KMS-11 (cell line): ENCODE data around the gene PUM2.

Experiments
- H2AFZ ChIP-seq: fragments of 200-600 bp; sonication (generic); 2 replicates; pipeline ENCODE4 v1.6.1; 2016; ENCODE audit warnings: antibody characterized with exemption, mixed run types, low read depth
- H3K27ac ChIP-seq: fragments of 200-600 bp; sonication (generic); 2 replicates; pipeline ENCODE4 v1.6.1; 2016; ENCODE audit warnings: mild to moderate bottlenecking, mixed run types
- H3K27me3 ChIP-seq: fragments of 200-600 bp; sonication (generic); 2 replicates; pipeline ENCODE4 v1.6.1; 2017; ENCODE audit warnings: mild to moderate bottlenecking, low read depth, mixed run types, moderate library complexity; ENCODE audit not compliant: insufficient read depth
- H3K36me3 ChIP-seq: fragments of 200-600 bp; sonication (generic); 2 replicates; pipeline ENCODE4 v1.6.1; 2017; ENCODE audit warnings: mild to moderate bottlenecking, mixed run types; ENCODE audit not compliant: insufficient read depth
- H3K4me1 ChIP-seq: fragments of 200-600 bp; sonication (generic); 2 replicates; pipeline ENCODE4 v1.6.1; 2016; ENCODE audit warnings: mild to moderate bottlenecking, low read depth, mixed run types; ENCODE audit not compliant: poor library complexity, severe bottlenecking
- H3K4me2 ChIP-seq: fragments of 200-600 bp; sonication (generic); 2 replicates; pipeline ENCODE4 v1.7.0; 2016; ENCODE audit warnings: mild to moderate bottlenecking, mixed run types
- H3K4me3 ChIP-seq: fragments of 200-600 bp; sonication (generic); IDR thresholded peaks from 2 replicates; pipeline ENCODE4 v1.6.1; 2017; ENCODE audit warnings: low read depth, low read length, mixed read lengths; ENCODE audit not compliant: insufficient read depth
- H3K79me2 ChIP-seq: fragments of 200-600 bp; sonication (generic); 2 replicates; pipeline ENCODE4 v1.6.1; 2016; ENCODE audit warnings: low read depth, mixed run types; ENCODE audit not compliant: insufficient read depth
- H3K9ac ChIP-seq: fragments of 200-600 bp; sonication (generic); 2 replicates; pipeline ENCODE4 v1.6.1; 2016; ENCODE audit warnings: mild to moderate bottlenecking, mixed run types
- H4K20me1 ChIP-seq: fragments of 200-600 bp; sonication (generic); 2 replicates; pipeline ENCODE4 v1.6.1; 2016; ENCODE audit warnings: mild to moderate bottlenecking, mixed run types; ENCODE audit not compliant: insufficient read depth
- CTCF ChIP-seq: fragments of 200-600 bp; sonication (generic); conservative IDR thresholded peaks from 2 replicates; pipeline ENCODE4 v1.6.1; 2017; ENCODE audit warnings: low read depth, mild to moderate bottlenecking, antibody characterized with exemption, low read length, moderate library complexity, mixed read lengths

PUM2 gene

GRCh38 chr2:20203521-20204225 lies 147.0 kb downstream of the PUM2 start:
- H3K79me2 ChIP-seq = no peaks in the 10 kb centered on the region
- no peaks in the 10 kb centered on the region for H3K36me3 ChIP-seq
- no peak overlapping the region for H3K27ac ChIP-seq

GRCh38 chr2:20203072-20203471 lies 147.6 kb downstream of the PUM2 start:
- Histone ChIP-seq H3K4me2 (no peak overlapping the region), H3K27me3 (no peaks in the 10 kb centered on the region), H3K4me1 (peaks cover 22% of the 10 kb centered on the region), H3K36me3 (no peaks in the 10 kb centered on the region), H3K4me3 (no peak overlapping the region), H4K20me1 (no peaks in the 10 kb centered on the region), H3K9ac (no peak overlapping the region), H3K79me2 (no peaks in the 10 kb centered on the region), H3K27ac (no peak overlapping the region), H2AFZ (no peak overlapping the region)
- TF ChIP-seq CTCF = no peak

More at GRCh38 chr2:20203521-20204225, 147.0 kb downstream of the PUM2 start:
- H4K20me1 ChIP-seq = no peaks in the 10 kb centered on the region
- H3K9ac ChIP-seq = no peak overlapping the region
- no peak overlapping the region for H3K4me3 ChIP-seq
- no peaks in the 10 kb centered on the region for H3K27me3 ChIP-seq
- H3K4me1 ChIP-seq = peaks cover 28% of the 10 kb centered on the region
- H2AFZ ChIP-seq = no peak overlapping the region
- no peak overlapping the region for H3K4me2 ChIP-seq
- no peak for TF ChIP-seq CTCF

GRCh38 chr2:20201671-20202070 lies 149.0 kb downstream of the PUM2 start:
- no peak for TF ChIP-seq CTCF
- no peak overlapping the region for H3K4me3 ChIP-seq
- H4K20me1 ChIP-seq = no peaks in the 10 kb centered on the region
- H3K79me2 ChIP-seq = no peaks in the 10 kb centered on the region
- H3K4me2 ChIP-seq = no peak overlapping the region
- H3K36me3 ChIP-seq = no peaks in the 10 kb centered on the region
- H2AFZ ChIP-seq = no peak overlapping the region
- no peak overlapping the region for H3K9ac ChIP-seq
- peaks cover 8% of the 10 kb centered on the region for H3K4me1 ChIP-seq
- no peaks in the 10 kb centered on the region for H3K27me3 ChIP-seq
- no peak overlapping the region for H3K27ac ChIP-seq

GRCh38 chr2:20200697-20201555 lies 149.7 kb downstream of the PUM2 start:
- Histone ChIP-seq H3K4me2 (no peak overlapping the region), H3K36me3 (no peaks in the 10 kb centered on the region), H3K27ac (no peak overlapping the region), H2AFZ (no peak overlapping the region), H3K4me1 (peaks cover under 1% of the 10 kb centered on the region), H3K27me3 (no peaks in the 10 kb centered on the region), H4K20me1 (no peaks in the 10 kb centered on the region), H3K79me2 (no peaks in the 10 kb centered on the region), H3K9ac (no peak overlapping the region), H3K4me3 (no peak overlapping the region)
- TF ChIP-seq CTCF = no peak
